ENCODE data around the gene SLC34A3. TPM values are rescaled to one million over a fixed set of nuclear protein-coding genes. Genes with fewer than 3 reads are reported as not detected.

The SLC34A3 gene
- total RNA-seq, 1 donor from 2014 or later = 0.09 TPM

GRCh38 chr9:137194388-137194787 is 36.3 kb upstream of the SLC34A3 start:
- no peaks in the 10 kb centered on the region for H3K9me3 Mint-ChIP-seq (ENCODE audit: unreplicated experiment)
- Histone ChIP-seq H3K4me1 (ENCODE audit: insufficient read depth, low read length) (peaks cover 23% of the 10 kb centered on the region), H3K4me2 (ENCODE audit: low read length) (no peak overlapping the region), H3K27ac (ENCODE audit: low read depth, low read length) (no peak overlapping the region), H4K20me1 (ENCODE audit: insufficient read depth, low read length) (peaks cover 91% of the 10 kb centered on the region), H3K4me3 (ENCODE audit: insufficient read depth, low read depth, low read length) (no peak overlapping the region), H3K79me2 (ENCODE audit: insufficient read depth, low read length) (peaks cover 80% of the 10 kb centered on the region), H3K36me3 (ENCODE audit: insufficient read depth, low read length) (no peaks in the 10 kb centered on the region), H3K27me3 (ENCODE audit: insufficient read depth, low read length) (no peaks in the 10 kb centered on the region), H2AFZ (ENCODE audit: low read depth, low read length) (no peak overlapping the region), H3K9me3 (ENCODE audit: insufficient read depth, low read depth, low read length) (no peaks in the 10 kb centered on the region), H3K9ac (ENCODE audit: low read length) (no peak overlapping the region)
- no peak overlapping the region for H3K4me3 Mint-ChIP-seq (ENCODE audit: unreplicated experiment)
- no peak overlapping the region for H3K27ac Mint-ChIP-seq (ENCODE audit: unreplicated experiment)
- TF ChIP-seq CTCF (IDR thresholded peaks at IDR 0.05; ENCODE audit: insufficient read depth, low read depth, low read length) (no peak), EZH2 (IDR thresholded peaks at IDR 0.05; ENCODE audit: insufficient read depth, low read length) (no peak)
- DNase-seq (ENCODE audit: low read depth) (no peak), FAIRE-seq (no peak)
- H3K27me3 Mint-ChIP-seq (ENCODE audit: low read depth, unreplicated experiment) = no peaks in the 10 kb centered on the region
- peaks cover 10% of the 10 kb centered on the region for H3K4me1 Mint-ChIP-seq (ENCODE audit: low read depth, unreplicated experiment)
- no peaks in the 10 kb centered on the region for H3K36me3 Mint-ChIP-seq (ENCODE audit: low read depth, unreplicated experiment)

GRCh38 chr9:137194909-137195308 is 35.8 kb upstream of the SLC34A3 start:
- FAIRE-seq = no peak

More at GRCh38 chr9:137194909-137195308, 35.8 kb upstream of the SLC34A3 start:
- no peak for DNase-seq (ENCODE audit: low read depth)
- Histone ChIP-seq H3K27me3 (ENCODE audit: insufficient read depth, low read length) (no peaks in the 10 kb centered on the region), H4K20me1 (ENCODE audit: insufficient read depth, low read length) (peaks cover 88% of the 10 kb centered on the region), H3K27ac (ENCODE audit: low read depth, low read length) (no peak overlapping the region), H3K36me3 (ENCODE audit: insufficient read depth, low read length) (no peaks in the 10 kb centered on the region), H3K79me2 (ENCODE audit: insufficient read depth, low read length) (peaks cover 76% of the 10 kb centered on the region), H3K4me1 (ENCODE audit: insufficient read depth, low read length) (peaks cover 20% of the 10 kb centered on the region), H3K4me3 (ENCODE audit: insufficient read depth, low read depth, low read length) (no peak overlapping the region), H3K4me2 (ENCODE audit: low read length) (no peak overlapping the region), H2AFZ (ENCODE audit: low read depth, low read length) (no peak overlapping the region), H3K9me3 (ENCODE audit: insufficient read depth, low read depth, low read length) (no peaks in the 10 kb centered on the region), H3K9ac (ENCODE audit: low read length) (no peak overlapping the region)
- Mint-ChIP-seq H3K36me3 (ENCODE audit: low read depth, unreplicated experiment) (no peaks in the 10 kb centered on the region), H3K9me3 (ENCODE audit: unreplicated experiment) (no peaks in the 10 kb centered on the region), H3K4me3 (ENCODE audit: unreplicated experiment) (peak overlapping the region; percentile 64), H3K27ac (ENCODE audit: unreplicated experiment) (no peak overlapping the region), H3K27me3 (ENCODE audit: low read depth, unreplicated experiment) (no peaks in the 10 kb centered on the region), H3K4me1 (ENCODE audit: low read depth, unreplicated experiment) (peaks cover 10% of the 10 kb centered on the region)
- TF ChIP-seq EZH2 (IDR thresholded peaks at IDR 0.05; ENCODE audit: insufficient read depth, low read length) = no peak
- no peak for TF ChIP-seq CTCF (IDR thresholded peaks at IDR 0.05; ENCODE audit: insufficient read depth, low read depth, low read length)
